ENCODE results near the gene CCL21.

- TF ChIP-seq PATZ1 (CRISPR knock-in tag; IDR thresholded peaks at IDR 0.05; ENCODE audit: borderline replicate concordance) (no peak), PPARA (CRISPR knock-in tag; IDR thresholded peaks at IDR 0.05; ENCODE audit: borderline replicate concordance) (no peak), ZC3H10 (CRISPR knock-in tag; IDR thresholded peaks at IDR 0.05) (no peak), ZNF70 (CRISPR knock-in tag; IDR thresholded peaks at IDR 0.05) (no peak), GLIS3 (CRISPR knock-in tag; IDR thresholded peaks at IDR 0.05) (no peak), ARNTL (CRISPR knock-in tag; IDR thresholded peaks at IDR 0.05; ENCODE audit: borderline replicate concordance, low read depth) (no peak), CSRNP3 (CRISPR knock-in tag; IDR thresholded peaks at IDR 0.05) (no peak), ZFP3 (CRISPR knock-in tag; IDR thresholded peaks at IDR 0.05) (no peak), TOX (CRISPR knock-in tag; IDR thresholded peaks at IDR 0.05; ENCODE audit: borderline replicate concordance) (no peak), ZNF8 (CRISPR knock-in tag; IDR thresholded peaks at IDR 0.05) (no peak), ZFP30 (CRISPR knock-in tag; IDR thresholded peaks at IDR 0.05) (no peak)
These were observed 36.6 kb upstream of the CCL21 start for GRCh38 chr9:34746526-34746925.
